HG02973 (cell line): ENCODE data around the gene PKN1.
"Not testable (repeated sequence)": the region's sequence is repeated elsewhere in the genome, so short reads cannot be mapped to it uniquely, and the experiment has no call there.

ENCODE experiments used
- ATAC-seq: cut with Tn5 transposase; IDR thresholded peaks from one replicate; pipeline ENCODE4 v1.9.1; 2021; ENCODE audit warnings: moderate library complexity; ENCODE audit not compliant: unreplicated experiment

The PKN1 gene

GRCh38 chr19:14479309-14479974 is 46.3 kb downstream of the PKN1 start:
- ATAC-seq: no peak

- ATAC-seq: no peak
These were observed 47.0 kb downstream of the PKN1 start for GRCh38 chr19:14479975-14480699.

- no peak for ATAC-seq
These were observed 47.6 kb downstream of the PKN1 start for GRCh38 chr19:14480700-14481079.

- no peak for ATAC-seq
These were observed 49.3 kb downstream of the PKN1 start for GRCh38 chr19:14482172-14482941.

- no peak for ATAC-seq
These were observed 54.4 kb downstream of the PKN1 start for GRCh38 chr19:14487370-14488125.

GRCh38 chr19:14492756-14493337 is 59.7 kb downstream of the PKN1 start:
- ATAC-seq: no peak

GRCh38 chr19:14494411-14494810 is 61.3 kb downstream of the PKN1 start:
- no peak for ATAC-seq

- ATAC-seq: no peak
These were observed 62.0 kb downstream of the PKN1 start for GRCh38 chr19:14494910-14495671.

- ATAC-seq: no peak
These were observed 62.5 kb downstream of the PKN1 start for GRCh38 chr19:14495672-14496028.

GRCh38 chr19:14496029-14496833 is 63.1 kb downstream of the PKN1 start, which contains the start of gene GIPC1:
TSS of gene GIPC1 (minus strand) at chr19:14496127. CDS start at chr19:14482976, 13,151 bp downstream.
- no peak for ATAC-seq

GRCh38 chr19:14496834-14497227 is 63.7 kb downstream of the PKN1 start:
- no peak for ATAC-seq

- ATAC-seq: no peak
These were observed 64.3 kb downstream of the PKN1 start for GRCh38 chr19:14497228-14497921.

- no peak for ATAC-seq
These were observed 69.4 kb downstream of the PKN1 start for GRCh38 chr19:14502334-14503092.

GRCh38 chr19:14503285-14503684 is 70.2 kb downstream of the PKN1 start:
- ATAC-seq: no peak

GRCh38 chr19:14504575-14504974 is 71.5 kb downstream of the PKN1 start:
- not testable (repeated sequence) for ATAC-seq

- ATAC-seq: no peak
These were observed 72.6 kb downstream of the PKN1 start for GRCh38 chr19:14505488-14506239.
